Measurements from ENCODE around the gene SUPT7L. TPM values are rescaled to one million over a fixed set of nuclear protein-coding genes. Genes with fewer than 3 reads are reported as not detected.

The SUPT7L gene
- total and polyA plus RNA-seq, 2 of the 13 experiments (the other 11 are each of a cell fraction or from before 2014, with no cell fraction given) = 32.9 to 77.5 TPM

GRCh38 chr2:27683390-27684071 lies 20.1 kb upstream of the SUPT7L start (continued):
- TF ChIP-seq ZFP37 (CRISPR knock-in tag; IDR thresholded peaks at IDR 0.05; ENCODE audit: borderline replicate concordance) = 0 out of 2 replicates have a peak, but pooled peaks have one; percentile 61
- TF ChIP-seq MED13 (CRISPR knock-in tag; IDR thresholded peaks at IDR 0.05) = no peak
- TF ChIP-seq KDM5B (CRISPR knock-in tag; IDR thresholded peaks at IDR 0.05; ENCODE audit: borderline replicate concordance) = no peak
- TF ChIP-seq NFKB2 (CRISPR knock-in tag; IDR thresholded peaks at IDR 0.05; ENCODE audit: borderline replicate concordance) = no peak
- no peak for TF ChIP-seq HNRNPUL1 (IDR thresholded peaks at IDR 0.05; ENCODE audit: low read depth, low read length)
- TF ChIP-seq HMGXB4 (CRISPR knock-in tag; IDR thresholded peaks at IDR 0.05; ENCODE audit: borderline replicate concordance in 1 of 2, low read depth in 1 of 2) = peak; percentile 88 to 97
- 0 out of 2 replicates have a peak, but pooled peaks have one; percentile 42 for TF ChIP-seq IKZF5 (CRISPR knock-in tag; IDR thresholded peaks at IDR 0.05)
- no peak for TF ChIP-seq FOSL1 (CRISPR knock-in tag; IDR thresholded peaks at IDR 0.05; ENCODE audit: borderline replicate concordance)
- no peak for TF ChIP-seq GTF3A (CRISPR knock-in tag; conservative IDR thresholded peaks at IDR 0.05)
- TF ChIP-seq ZNF12 (CRISPR knock-in tag; IDR thresholded peaks at IDR 0.05) = no peak
- no peak for TF ChIP-seq ZBTB10 (CRISPR knock-in tag; IDR thresholded peaks at IDR 0.05; ENCODE audit: borderline replicate concordance)
- TF ChIP-seq GATAD2A (CRISPR knock-in tag; IDR thresholded peaks at IDR 0.05) = peak; percentile 59; the same call in 1 of the 2 replicates
- TF ChIP-seq ZNF143 (CRISPR knock-in tag; IDR thresholded peaks at IDR 0.05) = no peak
- TF ChIP-seq HOXA5 (CRISPR knock-in tag; IDR thresholded peaks at IDR 0.05) = peak; percentile 82
- TF ChIP-seq STAT5B (CRISPR knock-in tag; IDR thresholded peaks at IDR 0.05) = no peak
- TF ChIP-seq POLR2AphosphoS2 (IDR thresholded peaks at IDR 0.05; ENCODE audit: low read depth, low read length) = no peak
- TF ChIP-seq AFF4 (CRISPR knock-in tag; IDR thresholded peaks at IDR 0.05) = no peak
- TF ChIP-seq CHD4 (IDR thresholded peaks at IDR 0.05; ENCODE audit: borderline replicate concordance, low read length) = 0 out of 2 replicates have a peak, but pooled peaks have one; percentile 61
- TF ChIP-seq ZNF598 (CRISPR knock-in tag; IDR thresholded peaks at IDR 0.05; ENCODE audit: borderline replicate concordance) = no peak
- TF ChIP-seq ZNF501 (CRISPR knock-in tag; IDR thresholded peaks at IDR 0.05) = peak; percentile 69
- TF ChIP-seq ZNF17 (CRISPR knock-in tag; IDR thresholded peaks at IDR 0.05) = no peak
